NK-92 treated with Interleukin-12 subunit alpha and Interleukin-12 subunit beta, amount 100 ng/mL, for 24 hours (cell line): ENCODE measurements around the gene CCDC38.

Experiments
- DNase-seq: peaks from one replicate; lab custom pipeline; 2025; lab: John Stamatoyannopoulos, UW

CCDC38 gene

DNA sequence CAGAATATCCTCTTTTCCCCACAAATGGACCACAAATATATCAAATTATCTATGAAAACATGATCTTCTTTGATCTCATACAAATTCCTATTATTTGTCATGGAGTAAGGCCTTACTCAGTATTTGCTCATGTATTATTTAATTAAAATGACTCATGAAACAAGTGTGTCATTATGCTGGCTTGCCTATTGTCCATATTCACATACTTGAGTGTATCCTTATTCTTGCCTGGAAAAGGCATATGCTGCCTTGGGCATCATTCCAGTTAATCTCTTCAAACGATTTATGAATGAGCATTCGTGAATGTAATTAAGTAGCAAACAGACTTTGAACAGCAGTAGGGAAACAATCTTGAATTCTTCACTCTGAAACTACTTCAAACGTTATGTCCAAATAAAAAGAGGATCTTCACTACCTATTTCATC is 106.2 kb downstream of the CCDC38 start:
- no peak for DNase-seq

DNA sequence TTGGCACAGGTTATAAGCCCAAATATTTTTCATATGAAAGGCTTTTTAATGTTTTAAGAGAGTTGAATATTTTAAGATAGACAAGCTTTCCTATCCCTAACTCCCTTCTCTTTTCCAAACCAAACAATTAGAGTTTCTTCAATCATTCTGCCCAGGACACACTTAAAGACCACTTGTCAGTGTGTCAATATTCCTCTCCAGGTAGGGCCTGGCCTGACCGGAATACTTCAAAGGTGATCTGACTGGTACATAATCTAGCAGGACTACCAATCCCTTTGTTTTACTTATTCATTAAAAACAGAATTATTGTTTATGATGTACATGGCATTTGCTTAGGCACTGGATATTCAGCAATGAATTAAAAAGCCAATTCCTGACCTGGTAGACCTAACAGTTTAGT is 107.8 kb downstream of the CCDC38 start:
- DNase-seq, result no peak

DNA sequence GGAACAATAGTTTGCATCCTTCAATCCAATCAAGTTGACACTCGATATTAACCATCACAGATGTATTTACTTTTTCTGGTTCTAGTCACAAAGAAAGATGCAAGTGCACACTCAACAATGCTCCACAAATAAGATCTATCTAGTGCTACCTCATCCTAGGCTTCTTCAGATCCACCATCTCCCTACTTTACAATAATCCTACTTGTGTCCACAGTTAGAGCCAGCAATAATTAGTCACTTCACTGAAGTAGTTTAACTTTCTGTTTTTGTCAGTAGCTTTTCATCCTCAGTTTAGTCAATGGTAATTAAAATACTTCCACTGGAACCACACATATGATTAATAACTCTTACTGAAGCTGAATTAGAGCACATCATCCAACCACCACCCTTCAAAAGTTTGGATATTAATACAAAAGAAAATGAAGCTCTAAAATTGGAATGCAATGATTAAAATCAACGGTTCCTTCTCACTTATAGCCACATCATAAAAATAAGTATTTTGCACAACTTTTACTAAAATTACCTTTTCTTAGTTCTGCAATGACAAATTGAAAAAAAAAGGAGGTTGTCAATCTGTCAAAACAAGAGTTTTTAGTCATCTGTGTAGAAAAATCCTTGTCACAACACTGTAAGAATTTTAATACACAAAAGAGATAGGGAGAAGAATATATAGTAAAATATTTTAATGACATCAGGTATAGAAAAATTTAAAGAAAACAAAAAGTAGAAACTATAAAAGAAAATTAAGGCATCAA is 111.9 kb downstream of the CCDC38 start:
- no peak for DNase-seq

DNA sequence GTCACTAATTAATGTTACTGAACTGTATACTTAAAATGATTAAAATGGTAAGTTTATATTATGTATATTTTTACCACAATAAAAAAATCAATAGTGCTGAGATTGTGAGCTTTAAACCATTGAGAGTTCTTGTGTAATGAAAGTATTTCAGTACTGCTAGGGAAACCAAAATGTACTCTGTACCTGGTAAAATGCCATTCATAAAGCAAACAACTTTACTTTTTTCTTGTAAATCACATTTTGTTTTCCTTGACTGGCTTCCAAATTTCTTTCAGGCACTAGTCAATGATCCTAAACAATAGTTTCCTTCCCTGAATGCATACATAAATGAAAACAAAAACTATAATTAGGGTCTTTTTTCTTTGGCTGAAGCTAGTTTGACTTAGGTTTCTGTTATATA is 113.0 kb downstream of the CCDC38 start:
- no peak for DNase-seq

DNA sequence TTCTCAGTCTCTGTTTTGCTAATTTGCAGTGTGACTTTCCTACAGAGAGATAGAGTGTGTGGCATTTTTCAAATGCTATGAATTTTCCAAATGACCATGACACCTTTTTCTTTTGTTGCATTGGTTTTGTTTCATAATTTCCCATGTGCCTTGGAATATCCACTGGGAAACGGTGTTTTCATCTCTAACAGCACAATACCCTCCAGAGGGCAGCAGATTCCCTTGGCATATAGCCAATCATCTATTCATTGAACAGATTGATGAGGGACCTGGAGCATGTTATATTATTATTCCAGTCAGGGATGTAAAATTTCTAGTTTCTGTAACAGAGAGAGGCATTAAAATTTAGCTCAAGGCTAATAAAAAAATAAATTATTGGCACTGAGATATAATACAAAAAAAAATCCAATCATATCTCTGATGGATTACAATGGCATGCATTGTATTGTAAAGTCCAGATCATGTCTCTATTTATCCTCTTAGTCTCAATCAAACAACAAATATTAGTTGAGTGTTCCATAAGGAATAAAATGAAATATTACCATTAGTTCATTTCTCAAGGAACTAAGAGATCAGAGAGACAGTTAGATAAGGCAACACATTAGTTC is 122.2 kb downstream of the CCDC38 start:
- DNase-seq, result no peak
